ENCODE data around the gene ANGEL1. TPM values are rescaled to one million over a fixed set of nuclear protein-coding genes. Genes with fewer than 3 reads are reported as not detected.

ANGEL1 gene
- total and polyA plus RNA-seq, 2 of the 13 experiments (the other 11 are each of a cell fraction or from before 2014, with no cell fraction given) = 14.3 to 20.1 TPM

DNA sequence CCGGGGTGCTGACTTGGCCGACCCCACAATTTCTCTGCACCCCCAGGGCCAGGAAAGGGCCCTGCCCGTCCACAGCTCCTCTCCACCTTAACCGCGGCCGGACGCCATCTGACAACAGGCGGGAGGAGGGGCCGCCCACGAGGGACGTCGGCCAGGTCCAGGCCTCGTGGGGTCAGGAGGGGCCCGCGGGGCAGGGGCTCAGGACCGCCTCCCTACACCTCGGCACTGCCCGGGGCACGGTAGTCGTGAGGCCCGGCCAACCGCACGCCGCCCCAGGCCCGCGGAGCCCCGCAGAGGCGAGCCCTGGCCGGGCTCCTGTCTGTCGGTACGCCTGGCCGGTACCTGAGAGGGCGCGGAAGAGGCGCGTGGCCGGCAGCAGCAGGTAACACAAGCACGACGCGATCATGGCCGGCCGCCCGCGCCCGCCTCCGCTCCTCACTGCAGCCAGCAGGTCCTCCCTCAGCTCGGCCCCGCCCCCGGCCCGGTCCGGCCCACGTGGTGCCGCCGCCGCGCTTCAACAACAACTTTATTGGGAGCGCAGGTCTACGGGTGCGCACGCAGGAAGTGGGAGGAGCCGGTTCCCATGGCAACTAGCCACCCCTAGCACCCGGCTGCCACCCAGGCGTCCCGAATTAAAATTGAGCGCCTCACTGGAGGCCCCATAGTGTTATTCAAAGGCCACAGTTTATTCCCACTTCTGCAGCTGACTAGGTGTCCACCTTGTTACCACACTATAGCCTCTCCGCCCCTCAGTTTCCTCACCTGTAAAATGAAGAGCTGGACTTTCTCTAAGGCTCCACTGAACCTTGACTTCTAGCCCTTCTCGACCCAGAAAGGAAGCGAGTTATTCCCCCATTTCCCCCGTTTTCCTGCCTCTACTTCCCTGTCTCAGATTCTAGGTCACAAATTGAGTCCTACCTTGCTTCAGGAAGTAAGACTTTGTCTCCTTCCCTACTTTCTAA is at the start of gene ANGEL1 (continued):
- TF ChIP-seq ZNF350 (CRISPR knock-in tag; IDR thresholded peaks at IDR 0.05; ENCODE audit: borderline replicate concordance, low read depth) = 0 out of 2 replicates have a peak, but pooled peaks have one; percentile 26
- TF ChIP-seq ZBTB39 (CRISPR knock-in tag; IDR thresholded peaks at IDR 0.05) = no peak
- TF ChIP-seq TRIM24 (CRISPR knock-in tag; IDR thresholded peaks at IDR 0.05) = no peak
- TF ChIP-seq MXD3 (CRISPR knock-in tag; IDR thresholded peaks at IDR 0.05) = peak; percentile 83; the same call in 1 of the 2 replicates
- 0 out of 2 replicates have a peak, but pooled peaks have one; percentile 42 for TF ChIP-seq ZC3H13 (CRISPR knock-in tag; IDR thresholded peaks at IDR 0.05)
- TF ChIP-seq, protein P1, sequence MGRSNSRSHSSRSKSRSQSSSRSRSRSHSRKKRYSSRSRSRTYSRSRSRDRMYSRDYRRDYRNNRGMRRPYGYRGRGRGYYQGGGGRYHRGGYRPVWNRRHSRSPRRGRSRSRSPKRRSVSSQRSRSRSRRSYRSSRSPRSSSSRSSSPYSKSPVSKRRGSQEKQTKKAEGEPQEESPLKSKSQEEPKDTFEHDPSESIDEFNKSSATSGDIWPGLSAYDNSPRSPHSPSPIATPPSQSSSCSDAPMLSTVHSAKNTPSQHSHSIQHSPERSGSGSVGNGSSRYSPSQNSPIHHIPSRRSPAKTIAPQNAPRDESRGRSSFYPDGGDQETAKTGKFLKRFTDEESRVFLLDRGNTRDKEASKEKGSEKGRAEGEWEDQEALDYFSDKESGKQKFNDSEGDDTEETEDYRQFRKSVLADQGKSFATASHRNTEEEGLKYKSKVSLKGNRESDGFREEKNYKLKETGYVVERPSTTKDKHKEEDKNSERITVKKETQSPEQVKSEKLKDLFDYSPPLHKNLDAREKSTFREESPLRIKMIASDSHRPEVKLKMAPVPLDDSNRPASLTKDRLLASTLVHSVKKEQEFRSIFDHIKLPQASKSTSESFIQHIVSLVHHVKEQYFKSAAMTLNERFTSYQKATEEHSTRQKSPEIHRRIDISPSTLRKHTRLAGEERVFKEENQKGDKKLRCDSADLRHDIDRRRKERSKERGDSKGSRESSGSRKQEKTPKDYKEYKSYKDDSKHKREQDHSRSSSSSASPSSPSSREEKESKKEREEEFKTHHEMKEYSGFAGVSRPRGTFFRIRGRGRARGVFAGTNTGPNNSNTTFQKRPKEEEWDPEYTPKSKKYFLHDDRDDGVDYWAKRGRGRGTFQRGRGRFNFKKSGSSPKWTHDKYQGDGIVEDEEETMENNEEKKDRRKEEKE (IDR thresholded peaks at IDR 0.05) = no peak
- TF ChIP-seq PRPF4 (IDR thresholded peaks at IDR 0.05; ENCODE audit: low read depth, low read length, poor library complexity, severe bottlenecking) = peak; percentile 97
- TF ChIP-seq ZFP37 (CRISPR knock-in tag; IDR thresholded peaks at IDR 0.05; ENCODE audit: borderline replicate concordance) = no peak
- peak; percentile 80; the same call in 1 of the 2 replicates for TF ChIP-seq MAZ (IDR thresholded peaks at IDR 0.05; ENCODE audit: borderline replicate concordance, low read depth, low read length)
- peak; percentile 86 for TF ChIP-seq MAZ (CRISPR knock-in tag; IDR thresholded peaks at IDR 0.05; ENCODE audit: low read depth)
- TF ChIP-seq KDM6A (CRISPR knock-in tag; IDR thresholded peaks at IDR 0.05; ENCODE audit: low read depth) = no peak
- 0 out of 2 replicates have a peak, but pooled peaks have one; percentile 43 for TF ChIP-seq HNRNPUL1 (IDR thresholded peaks at IDR 0.05; ENCODE audit: low read depth, low read length)
- 0 out of 2 replicates have a peak, but pooled peaks have one; percentile 23 for TF ChIP-seq TOE1 (CRISPR knock-in tag; IDR thresholded peaks at IDR 0.05)
- peak; percentile 90 for TF ChIP-seq FOXC1 (CRISPR knock-in tag; IDR thresholded peaks at IDR 0.05; ENCODE audit: borderline replicate concordance)
- TF ChIP-seq MIER2 (CRISPR knock-in tag; IDR thresholded peaks at IDR 0.05) = 0 out of 2 replicates have a peak, but pooled peaks have one; percentile 35
- TF ChIP-seq, protein P2, sequence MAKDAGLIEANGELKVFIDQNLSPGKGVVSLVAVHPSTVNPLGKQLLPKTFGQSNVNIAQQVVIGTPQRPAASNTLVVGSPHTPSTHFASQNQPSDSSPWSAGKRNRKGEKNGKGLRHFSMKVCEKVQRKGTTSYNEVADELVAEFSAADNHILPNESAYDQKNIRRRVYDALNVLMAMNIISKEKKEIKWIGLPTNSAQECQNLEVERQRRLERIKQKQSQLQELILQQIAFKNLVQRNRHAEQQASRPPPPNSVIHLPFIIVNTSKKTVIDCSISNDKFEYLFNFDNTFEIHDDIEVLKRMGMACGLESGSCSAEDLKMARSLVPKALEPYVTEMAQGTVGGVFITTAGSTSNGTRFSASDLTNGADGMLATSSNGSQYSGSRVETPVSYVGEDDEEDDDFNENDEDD (CRISPR knock-in tag; IDR thresholded peaks at IDR 0.05; ENCODE audit: borderline replicate concordance) = peak; percentile 76; the same call in 1 of the 2 replicates
- no peak for TF ChIP-seq JUND (CRISPR knock-in tag; IDR thresholded peaks at IDR 0.05)
- TF ChIP-seq ETV6 (CRISPR knock-in tag; conservative IDR thresholded peaks at IDR 0.05) = peak; percentile 86; the same call in 1 of the 2 replicates
- TF ChIP-seq ZNF891 (CRISPR knock-in tag; IDR thresholded peaks at IDR 0.05) = no peak
- peak; percentile 97 for TF ChIP-seq KDM2A (CRISPR knock-in tag; IDR thresholded peaks at IDR 0.05; ENCODE audit: borderline replicate concordance, low read depth)
- no peak for TF ChIP-seq HNRNPH1 (optimal IDR thresholded peaks at IDR 0.05; ENCODE audit: low read depth, low read length)
- TF ChIP-seq SMC3 (IDR thresholded peaks at IDR 0.05; ENCODE audit: low read length) = no peak
- TF ChIP-seq ZNF703 (CRISPR knock-in tag; IDR thresholded peaks at IDR 0.05; ENCODE audit: borderline replicate concordance) = peak; percentile 47; the same call in 1 of the 2 replicates

Measured in HepG2 (cell line).